Coronary artery (tissue), 2 donors: ENCODE results near the gene FGF16.
"Not testable (repeated sequence)": the region's sequence is repeated elsewhere in the genome, so short reads cannot be mapped to it uniquely, and the experiment has no call there.

Source experiments
- DNase-seq: peaks from one replicate; pipeline ENCODE4 v3.0.0-alpha.2; 2017; ENCODE audit warnings: low spot score
- H3K27ac ChIP-seq, 2 donors: fragments of 200-600 bp; sonication (generic); one replicate each; pipeline ENCODE4 v1.5.1; 2016 to 2019
- H3K4me3 ChIP-seq: fragments of 200-600 bp; sonication (generic); 2 replicates; pipeline ENCODE4 v1.5.1; 2016; ENCODE audit warnings: mild to moderate bottlenecking, moderate library complexity
- CTCF ChIP-seq: fragments of 200-600 bp; sonication (generic); IDR thresholded peaks from one replicate; pipeline ENCODE4 v1.5.1; 2019; ENCODE audit warnings: antibody characterized with exemption

FGF16 gene

GRCh38 chrX:77455437-77455836 is 8.2 kb downstream of the FGF16 start:
- DNase-seq, result no peak
- Histone ChIP-seq H3K27ac (no peak overlapping the region), H3K4me3 (no peak overlapping the region)
- TF ChIP-seq CTCF, result no peak

- no peak for DNase-seq
- no peak overlapping the region for H3K27ac ChIP-seq
- TF ChIP-seq CTCF, result no peak
- H3K4me3 ChIP-seq, result no peak overlapping the region
Measured at GRCh38 chrX:77484045-77484444, 36.9 kb downstream of the FGF16 start.

GRCh38 chrX:77493677-77494553 is 46.7 kb downstream of the FGF16 start:
- no peak for TF ChIP-seq CTCF
- H3K4me3 ChIP-seq, result no peak overlapping the region
- no peak for DNase-seq
- H3K27ac ChIP-seq, result no peak overlapping the region

GRCh38 chrX:77500164-77500563 is 53.0 kb downstream of the FGF16 start:
- not testable (repeated sequence) for H3K4me3 ChIP-seq, DNase-seq, H3K27ac ChIP-seq

- no peak overlapping the region for H3K4me3 ChIP-seq
- no peak for DNase-seq
- no peak overlapping the region for H3K27ac ChIP-seq
- no peak for TF ChIP-seq CTCF
Measured at GRCh38 chrX:77502951-77503525, 55.8 kb downstream of the FGF16 start.

GRCh38 chrX:77505227-77505626 is 58.0 kb downstream of the FGF16 start:
- no peak for TF ChIP-seq CTCF
- Histone ChIP-seq H3K27ac (no peak overlapping the region), H3K4me3 (no peak overlapping the region)
- DNase-seq, result no peak
